Esophagus muscularis mucosa (tissue), 4 donors: ENCODE measurements around the gene CEP170B. TPM values are rescaled to one million over a fixed set of nuclear protein-coding genes. Genes with fewer than 3 reads are reported as not detected.
"Not testable (repeated sequence)": the region's sequence is repeated elsewhere in the genome, so short reads cannot be mapped to it uniquely, and the experiment has no call there.

Source experiments
- DNase-seq: peaks from one replicate; pipeline ENCODE4 v3.0.0-alpha.2; 2017; ENCODE audit errors: extremely low spot score
- H3K27ac ChIP-seq, 4 donors: fragments of 200-600 bp; sonication (generic); replicated peaks in 1 of 4; 1 replicate in 3 of 4; 2 replicates in 1 of 4; pipeline ENCODE4 v1.5.1; 2016 to 2019; ENCODE audit warnings: mild to moderate bottlenecking in 1 of 4
- H3K27me3 ChIP-seq, 4 donors: fragments of 200-600 bp; sonication (generic); one replicate each; pipeline versions ENCODE4 v1.5.1 to v1.6.0; 2016 to 2019
- H3K36me3 ChIP-seq, 4 donors: fragments of 200-600 bp; sonication (generic); one replicate each; pipeline ENCODE4 v1.5.1; 2016 to 2019
- H3K4me1 ChIP-seq, 4 donors: fragments of 200-600 bp; sonication (generic); one replicate each; pipeline ENCODE4 v1.5.1; 2016 to 2019
- H3K4me3 ChIP-seq, 4 donors: fragments of 200-600 bp; sonication (generic); 1 replicate in 2 of 4; 2 replicates in 2 of 4; pipeline ENCODE4 v1.5.1; 2016 to 2019; ENCODE audit warnings: mild to moderate bottlenecking in 4 of 4, moderate library complexity in 1 of 4
- H3K9me3 ChIP-seq, 4 donors: fragments of 200-600 bp; sonication (generic); 1 replicate in 3 of 4; 2 replicates in 1 of 4; pipeline ENCODE4 v1.5.1; 2016 to 2019
- EP300 ChIP-seq: sonication (generic); formaldehyde crosslinking; IDR thresholded peaks from one replicate; pipeline ENCODE4 v1.6.1; 2017; ENCODE audit warnings: antibody characterized with exemption
- POLR2A ChIP-seq: fragments of 450-650 bp; IDR thresholded peaks from one replicate; pipeline ENCODE4 v1.6.1; 2017; ENCODE audit warnings: antibody characterized with exemption, moderate library complexity, mild to moderate bottlenecking, low read depth
- POLR2AphosphoS5 ChIP-seq, 2 donors: sonication (generic); formaldehyde crosslinking; IDR thresholded peaks; one replicate each; pipeline ENCODE4 v1.6.1; 2017; ENCODE audit warnings: antibody characterized with exemption in 2 of 2
- WGBS: methylation state at CpG from one replicate; pipeline ENCODE4 v1.1.5; 2018; 5-methylcytosine and 5-hydroxymethylcytosine counted together
- intact Hi-C: fragments of 100-400 bp; cut with DNase I; formaldehyde crosslinking; loops from one replicate; pipeline ENCODE4 v1.15.1; 2023
- total RNA-seq, 4 donors: library from RNA; depleted of rRNA; stranded (reverse); fragments of >200 nt; gene quantifications; one replicate each; pipeline versions ENCODE4 v1.1.0 to v1.2.1, GENCODE V29; 2016
- TF ChIP-seq, protein P1 (sequence below), 3 experiments: fragments of 200-600 bp in 2 of 3; fragments of 450-650 bp in 1 of 3; sonication (generic) in 2 of 3; IDR thresholded peaks; one replicate each; pipeline ENCODE4 v1.5.1; 2017 to 2019; ENCODE audit warnings: antibody characterized with exemption in 3 of 3, mild to moderate bottlenecking in 2 of 3, moderate library complexity in 1 of 3

CEP170B gene
- total RNA-seq, 4 donors from 2014 or later, result 24.1 to 70.6 (median 45.7) TPM

DNA sequence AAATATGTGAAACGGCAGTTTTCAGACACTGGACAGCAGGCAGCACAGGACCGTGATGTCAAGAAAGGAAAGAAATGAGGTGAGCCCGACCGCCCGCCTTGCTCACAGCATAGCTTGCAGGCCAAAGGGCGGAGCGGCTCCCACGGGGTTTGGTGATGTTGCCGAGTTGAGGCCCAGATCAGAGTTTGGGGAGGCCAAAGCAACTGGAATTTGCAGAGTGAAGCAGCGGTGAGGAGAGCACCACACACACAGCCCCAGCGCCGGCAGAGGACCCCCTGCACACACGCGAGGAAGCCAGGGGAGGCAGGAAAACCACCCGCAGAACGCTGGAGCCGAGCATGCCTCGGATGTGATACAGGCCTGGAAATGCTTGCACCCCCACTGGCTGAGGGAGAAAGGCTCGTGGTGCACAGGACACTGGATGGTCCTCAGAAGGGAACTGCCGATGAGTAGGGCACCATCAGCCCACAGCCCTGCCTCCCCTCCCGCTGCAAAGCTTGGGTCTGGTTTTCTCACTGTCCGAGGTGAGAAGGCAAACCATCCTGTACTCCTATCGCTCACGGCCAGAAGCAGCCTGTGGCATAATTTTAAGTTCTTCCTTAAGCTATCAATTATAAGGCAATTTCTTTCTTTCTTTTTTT, 33.9 kb downstream of the CEP170B start:
- Histone ChIP-seq H3K4me3 (no peak overlapping the region), H3K36me3 (peaks cover 0 to 13% (median 0%) of the 10 kb centered on the region in 4 donors), H3K27me3 (no peaks in the 10 kb centered on the region), H3K9me3 (no peaks in the 10 kb centered on the region), H3K4me1 (peaks cover 18 to 34% (median 26%) of the 10 kb centered on the region in 4 donors), H3K27ac (no peak overlapping the region)
- intact Hi-C loops, result loop anchor here (5.0 kb wide), 1 partner anchor 148 kb away; no protein-coding TSS in a partner anchor
- no peak for DNase-seq
- TF ChIP-seq EP300 (no peak), POLR2AphosphoS5 (IDR thresholded peaks at IDR 0.05) (no peak), POLR2A (no peak)
- TF ChIP-seq, protein P1, sequence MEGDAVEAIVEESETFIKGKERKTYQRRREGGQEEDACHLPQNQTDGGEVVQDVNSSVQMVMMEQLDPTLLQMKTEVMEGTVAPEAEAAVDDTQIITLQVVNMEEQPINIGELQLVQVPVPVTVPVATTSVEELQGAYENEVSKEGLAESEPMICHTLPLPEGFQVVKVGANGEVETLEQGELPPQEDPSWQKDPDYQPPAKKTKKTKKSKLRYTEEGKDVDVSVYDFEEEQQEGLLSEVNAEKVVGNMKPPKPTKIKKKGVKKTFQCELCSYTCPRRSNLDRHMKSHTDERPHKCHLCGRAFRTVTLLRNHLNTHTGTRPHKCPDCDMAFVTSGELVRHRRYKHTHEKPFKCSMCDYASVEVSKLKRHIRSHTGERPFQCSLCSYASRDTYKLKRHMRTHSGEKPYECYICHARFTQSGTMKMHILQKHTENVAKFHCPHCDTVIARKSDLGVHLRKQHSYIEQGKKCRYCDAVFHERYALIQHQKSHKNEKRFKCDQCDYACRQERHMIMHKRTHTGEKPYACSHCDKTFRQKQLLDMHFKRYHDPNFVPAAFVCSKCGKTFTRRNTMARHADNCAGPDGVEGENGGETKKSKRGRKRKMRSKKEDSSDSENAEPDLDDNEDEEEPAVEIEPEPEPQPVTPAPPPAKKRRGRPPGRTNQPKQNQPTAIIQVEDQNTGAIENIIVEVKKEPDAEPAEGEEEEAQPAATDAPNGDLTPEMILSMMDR (IDR thresholded peaks at IDR 0.05), result no peak
- 77% methylated on average over 19 of the region's 24 CpGs for WGBS

DNA sequence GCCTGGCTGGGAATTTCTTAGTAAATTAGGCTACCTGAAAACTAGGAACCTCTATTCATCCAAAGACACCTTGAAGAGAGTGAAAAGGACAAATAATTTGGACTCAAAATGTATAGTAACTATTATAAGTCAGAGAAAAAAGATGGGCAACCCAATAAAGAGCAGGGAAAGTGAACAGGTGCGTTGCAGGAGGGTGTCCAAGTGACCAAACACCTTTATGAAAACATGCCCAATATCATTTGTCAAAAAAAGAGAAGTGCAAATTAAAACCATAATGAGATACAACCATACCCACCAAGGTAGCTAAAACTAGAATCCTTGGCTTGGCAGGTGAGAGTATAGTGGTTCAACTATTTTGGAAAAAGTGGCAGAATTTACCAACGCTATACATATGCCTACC, 34.7 kb downstream of the CEP170B start:
- H3K27ac ChIP-seq, result no peak overlapping the region
- H3K4me3 ChIP-seq, result no peak overlapping the region
- no peak for TF ChIP-seq POLR2AphosphoS5 (IDR thresholded peaks at IDR 0.05)
- no peak for TF ChIP-seq EP300
- TF ChIP-seq, protein P1 (IDR thresholded peaks at IDR 0.05), result no peak
- TF ChIP-seq POLR2A, result no peak
- DNase-seq, result no peak
- no peaks in the 10 kb centered on the region for H3K9me3 ChIP-seq
- H3K4me1 ChIP-seq, result peaks cover 13 to 26% (median 22%) of the 10 kb centered on the region in 4 donors
- 46% methylated on average over 2 of the region's 2 CpGs for WGBS
- intact Hi-C loops, result loop anchor here (5.0 kb wide), 1 partner anchor 148 kb away; no protein-coding TSS in a partner anchor
- H3K27me3 ChIP-seq, result peaks cover 0 to 5% (median 0%) of the 10 kb centered on the region in 4 donors
- H3K36me3 ChIP-seq, result peaks cover 0 to 5% (median 0%) of the 10 kb centered on the region in 4 donors

DNA sequence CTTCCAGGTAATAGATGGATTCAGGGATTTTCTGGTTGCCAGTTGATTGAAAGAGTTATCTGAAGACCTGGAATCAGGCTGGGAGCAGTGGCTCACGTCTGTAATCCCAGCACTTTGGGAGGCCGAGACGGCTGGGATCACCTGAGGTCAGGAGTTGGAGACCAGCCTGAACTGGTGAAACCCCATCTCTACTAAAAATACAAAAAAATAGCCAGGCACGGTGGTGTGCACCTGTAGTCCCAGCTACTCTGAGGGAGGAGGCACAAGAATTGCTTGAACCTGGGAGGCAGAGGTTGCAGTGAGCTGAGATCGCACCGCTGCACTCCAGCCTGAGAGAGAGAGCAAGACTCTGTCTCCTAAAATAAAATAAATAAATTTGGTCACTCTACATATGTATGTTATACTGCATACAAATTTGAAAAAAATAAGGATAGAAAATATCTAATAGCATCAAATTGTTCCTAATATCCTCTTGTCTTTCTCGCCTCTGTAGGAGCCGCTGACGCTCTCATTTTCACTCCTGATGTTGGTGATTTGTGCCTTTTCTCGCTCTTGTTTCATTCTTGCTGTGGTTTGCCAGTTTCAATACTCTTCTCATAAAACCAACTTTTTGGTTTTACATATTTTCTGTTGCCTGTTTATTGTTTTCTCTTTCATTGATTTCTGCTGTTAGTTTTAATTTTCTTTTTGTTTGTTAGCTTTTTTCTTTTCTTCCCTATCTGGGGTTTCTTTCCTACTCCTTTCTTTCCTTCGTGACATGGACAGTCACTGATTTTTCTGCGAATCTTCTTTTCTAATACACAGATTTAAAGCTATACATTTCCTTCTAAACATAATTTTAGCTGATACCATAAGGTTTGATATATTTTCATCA, 35.8 kb downstream of the CEP170B start:
- intact Hi-C loops, result no loop called here

GRCh38 chr14:104903990-104904389, 38.9 kb downstream of the CEP170B start:
- H3K27me3 ChIP-seq, result peaks cover 0 to 17% (median 0%) of the 10 kb centered on the region in 4 donors
- no peaks in the 10 kb centered on the region for H3K9me3 ChIP-seq
- intact Hi-C loops, result no loop called here
- H3K36me3 ChIP-seq, result no peaks in the 10 kb centered on the region
- no peak for DNase-seq
- TF ChIP-seq POLR2AphosphoS5 (IDR thresholded peaks at IDR 0.05), result no peak
- no peak for TF ChIP-seq POLR2A
- TF ChIP-seq EP300, result no peak
- TF ChIP-seq, protein P1 (IDR thresholded peaks at IDR 0.05), result no peak
- no peak overlapping the region for H3K27ac ChIP-seq
- no peak overlapping the region for H3K4me3 ChIP-seq
- no peaks in the 10 kb centered on the region for H3K4me1 ChIP-seq
- WGBS, result 94% methylated on average over 7 of the region's 7 CpGs

More for the DNA sequence above, 35.8 kb downstream of the CEP170B start:
- no peak overlapping the region for H3K27ac ChIP-seq
- no peak for DNase-seq
- H3K4me1 ChIP-seq, result peaks cover 4 to 16% (median 11%) of the 10 kb centered on the region in 4 donors
- no peaks in the 10 kb centered on the region for H3K36me3 ChIP-seq
- H3K27me3 ChIP-seq, result peaks cover 0 to 16% (median 0%) of the 10 kb centered on the region in 4 donors
- TF ChIP-seq POLR2A (no peak), EP300 (no peak), POLR2AphosphoS5 (IDR thresholded peaks at IDR 0.05) (no peak)
- TF ChIP-seq, protein P1 (IDR thresholded peaks at IDR 0.05), result no peak
- WGBS, result 93% methylated on average over 12 of the region's 12 CpGs
- H3K4me3 ChIP-seq, result no peak overlapping the region
- H3K9me3 ChIP-seq, result no peaks in the 10 kb centered on the region

GRCh38 chr14:104904650-104905578, 39.8 kb downstream of the CEP170B start:
- 70% methylated on average over 37 of the region's 38 CpGs for WGBS
- H3K4me1 ChIP-seq, H3K4me3 ChIP-seq, intact Hi-C loops, H3K36me3 ChIP-seq, H3K9me3 ChIP-seq, H3K27ac ChIP-seq, DNase-seq: not testable (repeated sequence)
- peaks cover 0 to 17% (median 0%) of the 10 kb centered on the region in 4 donors for H3K27me3 ChIP-seq

DNA sequence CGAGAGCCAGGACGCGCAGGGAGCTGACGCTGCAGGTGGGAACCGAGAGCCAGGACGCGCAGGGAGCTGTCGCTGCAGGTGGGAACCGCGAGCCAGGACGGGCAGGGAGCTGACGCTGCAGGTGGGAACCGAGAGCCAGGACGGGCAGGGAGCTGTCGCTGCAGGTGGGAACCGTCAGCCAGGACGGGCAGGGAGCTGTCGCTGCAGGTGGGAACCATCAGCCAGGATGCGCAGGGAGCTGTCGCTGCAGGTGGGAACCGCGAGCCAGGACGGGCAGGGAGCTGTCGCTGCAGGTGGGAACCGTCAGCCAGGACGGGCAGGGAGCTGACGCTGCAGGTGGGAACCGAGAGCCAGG, 40.5 kb downstream of the CEP170B start:
- H3K4me3 ChIP-seq, H3K4me1 ChIP-seq, intact Hi-C loops, H3K36me3 ChIP-seq, H3K27ac ChIP-seq, H3K9me3 ChIP-seq, DNase-seq: not testable (repeated sequence)
- WGBS, result 79% methylated on average over 22 of the region's 28 CpGs
- H3K27me3 ChIP-seq, result peaks cover 0 to 17% (median 0%) of the 10 kb centered on the region in 4 donors
